ENCODE results near the gene ABHD14A. TPM values are rescaled to one million over a fixed set of nuclear protein-coding genes. Genes with fewer than 3 reads are reported as not detected.
A peak's percentile ranks its signal among the peaks of the same experiment; 100 is the strongest.

Gene ABHD14A
- total RNA-seq, 1 donor = 18.8 TPM

DNA sequence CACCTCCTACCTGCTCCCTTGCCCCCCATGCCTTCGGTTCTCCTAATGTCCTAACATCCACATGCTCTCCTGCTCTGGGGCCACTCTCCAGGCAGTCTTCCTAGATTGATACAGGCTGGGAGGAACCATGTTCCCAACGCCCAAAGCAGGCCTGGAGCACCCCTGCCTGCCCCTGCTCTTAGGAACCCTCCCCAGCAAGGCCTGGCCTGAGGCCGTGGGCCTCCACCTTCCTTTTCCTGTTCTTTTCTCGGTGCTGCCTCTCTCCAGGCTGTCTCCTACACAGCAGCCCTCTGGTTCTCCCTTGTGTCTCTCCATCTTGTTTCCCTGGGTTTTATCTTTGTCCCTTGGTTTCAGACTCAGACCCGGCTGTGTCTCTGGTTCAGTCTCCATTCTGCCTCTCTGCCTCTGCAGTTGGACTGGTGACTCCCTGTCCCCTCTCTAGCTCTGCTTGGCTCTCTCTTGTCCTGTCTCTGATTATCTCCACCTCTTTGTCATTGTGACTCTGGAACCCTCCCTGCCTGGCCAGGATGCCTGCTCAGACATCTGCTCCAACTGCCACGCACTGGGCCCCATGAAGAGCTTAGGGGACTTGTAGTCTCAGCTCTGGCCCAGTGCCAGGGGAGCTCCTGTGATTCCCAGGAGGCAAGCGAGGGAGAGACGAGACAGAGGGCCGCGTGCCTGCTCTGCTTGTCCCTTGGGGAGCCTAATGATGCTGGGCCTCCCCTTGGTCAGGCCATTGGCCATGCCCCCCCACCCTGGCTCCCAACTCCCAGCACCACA is 46.8 kb downstream of the ABHD14A start:
- H3K9me3 ChIP-seq (ENCODE audit: low read depth, low read length) = no peaks in the 10 kb centered on the region
- H3K27ac ChIP-seq (ENCODE audit: low read depth, low read length) = peak overlapping the region; percentile 46
- TF ChIP-seq, protein P1, sequence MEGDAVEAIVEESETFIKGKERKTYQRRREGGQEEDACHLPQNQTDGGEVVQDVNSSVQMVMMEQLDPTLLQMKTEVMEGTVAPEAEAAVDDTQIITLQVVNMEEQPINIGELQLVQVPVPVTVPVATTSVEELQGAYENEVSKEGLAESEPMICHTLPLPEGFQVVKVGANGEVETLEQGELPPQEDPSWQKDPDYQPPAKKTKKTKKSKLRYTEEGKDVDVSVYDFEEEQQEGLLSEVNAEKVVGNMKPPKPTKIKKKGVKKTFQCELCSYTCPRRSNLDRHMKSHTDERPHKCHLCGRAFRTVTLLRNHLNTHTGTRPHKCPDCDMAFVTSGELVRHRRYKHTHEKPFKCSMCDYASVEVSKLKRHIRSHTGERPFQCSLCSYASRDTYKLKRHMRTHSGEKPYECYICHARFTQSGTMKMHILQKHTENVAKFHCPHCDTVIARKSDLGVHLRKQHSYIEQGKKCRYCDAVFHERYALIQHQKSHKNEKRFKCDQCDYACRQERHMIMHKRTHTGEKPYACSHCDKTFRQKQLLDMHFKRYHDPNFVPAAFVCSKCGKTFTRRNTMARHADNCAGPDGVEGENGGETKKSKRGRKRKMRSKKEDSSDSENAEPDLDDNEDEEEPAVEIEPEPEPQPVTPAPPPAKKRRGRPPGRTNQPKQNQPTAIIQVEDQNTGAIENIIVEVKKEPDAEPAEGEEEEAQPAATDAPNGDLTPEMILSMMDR (IDR thresholded peaks at IDR 0.05; ENCODE audit: extremely low read depth, low read depth, low read length) = no peak
- no peaks in the 10 kb centered on the region for H4K20me1 ChIP-seq (ENCODE audit: insufficient read depth, low read length)
- no peaks in the 10 kb centered on the region for H3K79me2 ChIP-seq (ENCODE audit: insufficient read depth, low read length)
- H3K4me2 ChIP-seq (ENCODE audit: insufficient read depth, low read length) = peak overlapping the region; percentile 69
- no peaks in the 10 kb centered on the region for H3K36me3 ChIP-seq (ENCODE audit: insufficient read depth, low read length)
- no peak overlapping the region for H3K4me3 ChIP-seq (ENCODE audit: insufficient read depth, low read length)
- no peaks in the 10 kb centered on the region for H3K27me3 ChIP-seq (ENCODE audit: insufficient read depth, low read length)
- peaks cover 32% of the 10 kb centered on the region for H3K4me1 ChIP-seq (ENCODE audit: insufficient read depth, low read length)
- peak overlapping the region; percentile 59 for H2AFZ ChIP-seq (ENCODE audit: low read length)
- DNase-seq (ENCODE audit: insufficient read length, low spot score, missing footprints) = no peak

DNA sequence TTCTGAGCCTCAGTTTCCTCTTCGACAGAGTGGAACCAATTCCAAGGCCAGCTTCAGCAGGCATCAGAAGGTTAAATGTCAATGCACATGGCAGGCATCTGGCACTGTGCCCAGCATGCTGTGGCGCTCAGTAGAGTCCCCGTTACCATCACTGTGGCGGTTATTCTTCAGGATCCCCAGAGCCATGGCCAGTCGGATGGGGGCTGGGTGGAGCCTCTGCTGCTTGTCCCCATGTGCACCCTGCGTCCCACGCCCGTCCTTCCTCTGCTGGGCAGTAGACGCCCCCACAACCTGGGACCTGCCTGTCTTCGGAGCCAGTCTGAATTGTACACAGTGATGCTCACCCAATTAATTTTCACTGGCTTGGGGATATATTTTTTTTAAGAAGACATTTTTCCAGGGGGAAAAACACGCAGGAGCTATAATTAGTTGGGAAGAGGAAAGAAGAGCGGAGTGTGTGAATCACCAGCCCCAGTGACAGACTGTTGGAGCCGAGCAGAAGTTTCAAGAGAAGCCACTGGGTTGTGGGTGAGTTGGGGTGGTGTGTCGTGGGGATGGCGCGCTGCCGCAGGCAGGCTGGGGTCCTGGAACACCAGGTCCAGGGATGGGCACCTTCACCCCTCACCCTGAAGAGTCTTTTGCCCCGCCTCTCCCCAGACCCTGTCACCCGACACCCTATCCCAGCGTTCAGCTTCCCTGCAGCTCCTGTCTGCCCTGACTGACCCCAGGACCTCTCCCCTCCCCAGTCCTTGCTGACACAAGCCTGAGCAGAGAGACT is 47.6 kb downstream of the ABHD14A start:
- Histone ChIP-seq H3K27me3 (ENCODE audit: insufficient read depth, low read length) (no peaks in the 10 kb centered on the region), H3K36me3 (ENCODE audit: insufficient read depth, low read length) (no peaks in the 10 kb centered on the region), H3K4me1 (ENCODE audit: insufficient read depth, low read length) (peaks cover 30% of the 10 kb centered on the region), H4K20me1 (ENCODE audit: insufficient read depth, low read length) (no peaks in the 10 kb centered on the region), H3K4me3 (ENCODE audit: insufficient read depth, low read length) (peak overlapping the region; percentile 47), H3K79me2 (ENCODE audit: insufficient read depth, low read length) (no peaks in the 10 kb centered on the region), H2AFZ (ENCODE audit: low read length) (peak overlapping the region; percentile 70), H3K27ac (ENCODE audit: low read depth, low read length) (peak overlapping the region; percentile 46), H3K9me3 (ENCODE audit: low read depth, low read length) (no peaks in the 10 kb centered on the region), H3K4me2 (ENCODE audit: insufficient read depth, low read length) (peak overlapping the region; percentile 69)
- peak; percentile 96 for DNase-seq (ENCODE audit: insufficient read length, low spot score, missing footprints)
- TF ChIP-seq, protein P1 (IDR thresholded peaks at IDR 0.05; ENCODE audit: extremely low read depth, low read depth, low read length) = no peak

DNA sequence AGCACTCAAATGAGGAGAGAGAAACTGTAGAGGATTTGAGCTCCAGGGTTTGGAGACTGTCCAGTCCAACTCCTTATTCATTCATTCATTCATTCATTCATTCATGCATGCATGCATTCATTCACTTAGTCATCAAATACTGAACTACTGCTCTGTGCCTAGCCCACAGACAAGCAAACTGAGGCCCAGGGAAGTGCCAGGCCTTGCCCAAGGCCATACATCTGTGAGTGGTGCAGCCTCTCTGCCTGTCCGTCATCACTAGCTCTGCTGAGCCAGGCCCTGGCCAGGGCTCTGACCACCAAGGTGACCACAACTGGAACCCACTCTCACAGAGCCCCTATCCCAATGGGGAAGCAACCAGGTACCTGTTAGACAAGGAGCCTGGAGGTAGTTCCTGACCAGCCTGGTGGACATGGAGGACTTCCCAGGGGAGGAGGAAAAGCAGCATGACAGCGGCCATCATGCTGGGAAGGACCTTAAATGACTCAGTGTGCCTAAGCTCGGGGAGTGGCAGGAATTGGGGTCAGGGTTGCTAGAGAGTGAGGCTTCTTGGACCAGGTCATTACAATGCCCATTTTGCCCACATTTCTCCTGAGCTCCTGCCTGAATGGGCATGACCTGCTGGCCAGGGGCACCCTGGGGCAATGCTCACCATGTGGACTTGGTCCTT is 48.4 kb downstream of the ABHD14A start:
- DNase-seq (ENCODE audit: insufficient read length, low spot score, missing footprints) = no peak

More for the DNA sequence above, 48.4 kb downstream of the ABHD14A start:
- Histone ChIP-seq H2AFZ (ENCODE audit: low read length) (peak overlapping the region; percentile 78), H3K79me2 (ENCODE audit: insufficient read depth, low read length) (no peaks in the 10 kb centered on the region), H3K4me2 (ENCODE audit: insufficient read depth, low read length) (peak overlapping the region; percentile 69), H3K27me3 (ENCODE audit: insufficient read depth, low read length) (no peaks in the 10 kb centered on the region), H3K4me3 (ENCODE audit: insufficient read depth, low read length) (no peak overlapping the region), H3K27ac (ENCODE audit: low read depth, low read length) (no peak overlapping the region), H3K36me3 (ENCODE audit: insufficient read depth, low read length) (no peaks in the 10 kb centered on the region), H4K20me1 (ENCODE audit: insufficient read depth, low read length) (no peaks in the 10 kb centered on the region), H3K4me1 (ENCODE audit: insufficient read depth, low read length) (peaks cover 28% of the 10 kb centered on the region), H3K9me3 (ENCODE audit: low read depth, low read length) (no peaks in the 10 kb centered on the region)
- TF ChIP-seq, protein P1 (IDR thresholded peaks at IDR 0.05; ENCODE audit: extremely low read depth, low read depth, low read length) = no peak
